Neural cell (in vitro differentiated cells): ENCODE results near the gene CITED2. TPM values are rescaled to one million over a fixed set of nuclear protein-coding genes. Genes with fewer than 3 reads are reported as not detected.

Source experiments
- H2AFZ ChIP-seq: fragments of 200-600, 300-800 bp; sonication (generic), shearing (Covaris generic); 2 replicates; pipeline ENCODE4 v1.6.0; 2014; ENCODE audit warnings: low read depth, mild to moderate bottlenecking, antibody characterized with exemption, low read length, moderate library complexity
- H3F3A ChIP-seq: fragments of 200-600 bp; shearing (Covaris generic); 2 replicates; pipeline ENCODE4 v1.6.1; 2016; ENCODE audit warnings: mild to moderate bottlenecking, moderate library complexity, mixed read lengths, antibody characterized with exemption, low read length; ENCODE audit not compliant: insufficient read depth, poor library complexity, severe bottlenecking
- H3K27ac ChIP-seq: fragments of 200-600, 300-800 bp; sonication (generic), shearing (Covaris generic); 2 replicates; pipeline ENCODE4 v1.5.1; 2014; ENCODE audit warnings: mild to moderate bottlenecking, low read length, moderate library complexity
- H3K27me3 ChIP-seq: fragments of 300-800, 200-600 bp; sonication (generic), shearing (Covaris generic); 2 replicates; pipeline ENCODE4 v1.6.0; 2014; ENCODE audit warnings: mild to moderate bottlenecking, low read depth, low read length, moderate library complexity; ENCODE audit not compliant: insufficient read depth
- H3K36me3 ChIP-seq: fragments of 300-800, 200-600 bp; sonication (generic), shearing (Covaris generic); 2 replicates; pipeline ENCODE4 v1.5.1; 2014; ENCODE audit warnings: mild to moderate bottlenecking, antibody characterized with exemption, low read length, moderate library complexity; ENCODE audit not compliant: insufficient read depth
- H3K4me2 ChIP-seq: fragments of 300-800, 200-600 bp; sonication (generic), shearing (Covaris generic); 2 replicates; pipeline ENCODE4 v1.6.0; 2014; ENCODE audit warnings: mild to moderate bottlenecking, low read length
- H3K4me3 ChIP-seq: fragments of 300-800, 200-600 bp; sonication (generic), shearing (Covaris generic); 2 replicates; pipeline ENCODE4 v1.5.1; 2014; ENCODE audit warnings: mild to moderate bottlenecking, low read length, moderate library complexity
- H3K79me2 ChIP-seq: fragments of 200-600 bp; shearing (Covaris generic); replicated peaks from 2 replicates; pipeline ENCODE4 v1.6.0; 2014; ENCODE audit warnings: mild to moderate bottlenecking, low read length, moderate library complexity; ENCODE audit not compliant: insufficient read depth
- H3K9ac ChIP-seq: fragments of 300-800, 200-600 bp; sonication (generic), shearing (Covaris generic); 2 replicates; pipeline ENCODE4 v1.6.1; 2016; ENCODE audit warnings: mild to moderate bottlenecking, low read length, mixed read lengths
- H3K9me2 ChIP-seq: fragments of 200-600 bp; shearing (Covaris generic); 2 replicates; pipeline ENCODE4 v1.6.1; 2016; ENCODE audit warnings: mild to moderate bottlenecking, low read length, mixed read lengths; ENCODE audit not compliant: insufficient read depth
- H3K9me3 ChIP-seq: fragments of 200-600, 300-800 bp; sonication (generic), shearing (Covaris generic); 2 replicates; pipeline ENCODE4 v1.6.1; 2016; ENCODE audit warnings: mild to moderate bottlenecking, mixed run types, low read length, moderate library complexity, mixed read lengths
- H4K20me1 ChIP-seq: fragments of 200-600 bp; shearing (Covaris generic); 2 replicates; pipeline ENCODE4 v1.6.1; 2016; ENCODE audit warnings: mild to moderate bottlenecking, mixed run types; ENCODE audit not compliant: insufficient read depth
- EP300 ChIP-seq: fragments of 450-650 bp; conservative IDR thresholded peaks from 2 replicates; pipeline ENCODE4 v1.6.1; 2014; ENCODE audit warnings: antibody characterized with exemption, mild to moderate bottlenecking, moderate library complexity; ENCODE audit not compliant: poor library complexity, severe bottlenecking
- EZH2 ChIP-seq: fragments of 200-600, 300-800 bp; shearing (Covaris generic), sonication (generic); IDR thresholded peaks from 2 replicates; pipeline ENCODE4 v1.6.1; 2014; ENCODE audit warnings: antibody characterized with exemption, low read length, borderline replicate concordance, mild to moderate bottlenecking; ENCODE audit not compliant: insufficient read depth, poor library complexity, severe bottlenecking
- MXI1 ChIP-seq: fragments of 450-650 bp; conservative IDR thresholded peaks from 2 replicates; pipeline ENCODE4 v1.6.1; 2014; ENCODE audit warnings: antibody characterized with exemption, mild to moderate bottlenecking; ENCODE audit not compliant: poor library complexity, severe bottlenecking
- POLR2AphosphoS5 ChIP-seq: IDR thresholded peaks from 2 replicates; pipeline ENCODE4 v1.6.1; 2012
- RAD21 ChIP-seq: fragments of 450-650 bp; conservative IDR thresholded peaks from 2 replicates; pipeline ENCODE4 v1.6.1; 2014; ENCODE audit warnings: antibody characterized with exemption, mild to moderate bottlenecking, moderate library complexity
- SMC3 ChIP-seq: fragments of 450-650 bp; conservative IDR thresholded peaks from 2 replicates; pipeline ENCODE4 v1.6.1; 2014; ENCODE audit warnings: antibody characterized with exemption, mild to moderate bottlenecking, moderate library complexity; ENCODE audit not compliant: poor library complexity
- TAF1 ChIP-seq: IDR thresholded peaks from 2 replicates; pipeline ENCODE4 v1.6.1; 2012; ENCODE audit warnings: low read depth
- polyA plus RNA-seq: library from polyadenylated mRNA; depleted of rRNA; stranded (reverse); fragments of >200 nt; gene quantifications from 2 replicates; pipeline ENCODE4 v1.2.3, GENCODE V29; 2014
- TF ChIP-seq, protein P1 (sequence below): IDR thresholded peaks from 2 replicates; pipeline ENCODE4 v1.6.1; 2012; ENCODE audit warnings: borderline replicate concordance
- TF ChIP-seq, protein P2 (sequence below): fragments of 450-650 bp; IDR thresholded peaks from 2 replicates; pipeline ENCODE4 v1.5.1; 2014; ENCODE audit warnings: antibody characterized with exemption, mild to moderate bottlenecking, moderate library complexity; ENCODE audit not compliant: poor library complexity, severe bottlenecking

Gene CITED2
- polyA plus RNA-seq, 1 donor from 2014 or later: 38.1 TPM

DNA sequence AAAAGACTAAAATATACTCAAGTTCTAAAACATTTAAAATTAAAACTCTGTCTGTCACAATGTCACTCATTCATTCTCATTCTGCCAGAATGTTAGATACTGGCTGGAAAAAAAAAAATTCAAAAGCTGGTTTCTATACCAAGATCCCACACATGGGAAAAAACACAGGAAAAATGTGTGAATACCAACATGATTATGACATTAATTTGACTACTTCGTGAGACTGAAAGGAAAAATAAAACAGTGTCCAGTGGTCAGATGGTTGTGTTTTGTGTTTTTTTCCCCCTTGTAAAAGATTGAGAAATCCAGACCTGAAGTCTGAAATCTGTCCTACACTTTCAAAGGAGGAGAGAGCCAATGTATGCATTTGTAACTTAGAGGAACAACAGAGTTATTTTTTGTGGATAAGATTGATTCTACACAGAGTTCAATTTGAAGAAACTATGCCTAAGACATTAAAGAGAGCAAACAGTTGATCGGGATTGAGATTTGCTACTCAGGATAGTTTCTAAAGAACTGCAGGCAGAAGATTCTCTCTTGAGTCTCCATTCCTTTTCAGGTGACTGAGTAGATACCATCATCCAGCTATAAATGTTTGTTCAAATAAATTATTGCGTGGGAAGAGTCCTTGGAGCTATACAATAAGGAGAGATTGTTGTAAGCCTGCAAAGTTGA lies 43.5 kb downstream of the CITED2 start:
- H3K4me3 ChIP-seq: no peak overlapping the region
- H3K9me3 ChIP-seq: no peaks in the 10 kb centered on the region
- H3K27me3 ChIP-seq: no peaks in the 10 kb centered on the region
- TF ChIP-seq RAD21: no peak
- H3K9me2 ChIP-seq: no peaks in the 10 kb centered on the region
- no peaks in the 10 kb centered on the region for H3K79me2 ChIP-seq
- H3K27ac ChIP-seq: no peak overlapping the region
- H3K9ac ChIP-seq: no peak overlapping the region
- no peak overlapping the region for H2AFZ ChIP-seq
- no peaks in the 10 kb centered on the region for H4K20me1 ChIP-seq
- H3K36me3 ChIP-seq: no peaks in the 10 kb centered on the region
- no peak overlapping the region for H3K4me2 ChIP-seq
- H3F3A ChIP-seq: no peaks in the 10 kb centered on the region

DNA sequence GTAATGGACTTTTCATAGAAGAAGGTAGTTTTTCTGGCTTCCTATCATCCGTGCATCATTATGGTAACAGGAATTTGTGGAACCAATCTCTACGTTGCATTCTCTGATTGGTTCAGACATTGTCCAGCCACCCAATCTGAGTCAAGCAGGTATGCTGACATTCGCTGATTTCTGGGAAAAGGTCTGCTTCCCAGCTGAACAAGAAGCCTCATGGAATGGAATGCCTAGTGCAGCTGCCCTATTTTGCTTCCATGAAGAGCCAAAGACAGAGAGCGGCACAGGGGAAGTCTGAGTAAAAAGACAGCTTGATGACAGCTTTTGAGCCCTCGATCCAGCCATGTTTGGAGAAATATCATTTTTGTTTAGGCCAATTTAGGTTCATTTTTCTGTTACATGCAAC lies 44.1 kb downstream of the CITED2 start:
- Histone ChIP-seq H3K27ac (no peak overlapping the region), H3K27me3 (no peaks in the 10 kb centered on the region), H3F3A (no peaks in the 10 kb centered on the region), H3K9me3 (no peaks in the 10 kb centered on the region), H3K4me3 (no peak overlapping the region), H2AFZ (no peak overlapping the region), H3K4me2 (no peak overlapping the region), H4K20me1 (no peaks in the 10 kb centered on the region), H3K9ac (no peak overlapping the region), H3K9me2 (no peaks in the 10 kb centered on the region), H3K79me2 (no peaks in the 10 kb centered on the region), H3K36me3 (no peaks in the 10 kb centered on the region)
- no peak for TF ChIP-seq MXI1
- TF ChIP-seq, protein P1, sequence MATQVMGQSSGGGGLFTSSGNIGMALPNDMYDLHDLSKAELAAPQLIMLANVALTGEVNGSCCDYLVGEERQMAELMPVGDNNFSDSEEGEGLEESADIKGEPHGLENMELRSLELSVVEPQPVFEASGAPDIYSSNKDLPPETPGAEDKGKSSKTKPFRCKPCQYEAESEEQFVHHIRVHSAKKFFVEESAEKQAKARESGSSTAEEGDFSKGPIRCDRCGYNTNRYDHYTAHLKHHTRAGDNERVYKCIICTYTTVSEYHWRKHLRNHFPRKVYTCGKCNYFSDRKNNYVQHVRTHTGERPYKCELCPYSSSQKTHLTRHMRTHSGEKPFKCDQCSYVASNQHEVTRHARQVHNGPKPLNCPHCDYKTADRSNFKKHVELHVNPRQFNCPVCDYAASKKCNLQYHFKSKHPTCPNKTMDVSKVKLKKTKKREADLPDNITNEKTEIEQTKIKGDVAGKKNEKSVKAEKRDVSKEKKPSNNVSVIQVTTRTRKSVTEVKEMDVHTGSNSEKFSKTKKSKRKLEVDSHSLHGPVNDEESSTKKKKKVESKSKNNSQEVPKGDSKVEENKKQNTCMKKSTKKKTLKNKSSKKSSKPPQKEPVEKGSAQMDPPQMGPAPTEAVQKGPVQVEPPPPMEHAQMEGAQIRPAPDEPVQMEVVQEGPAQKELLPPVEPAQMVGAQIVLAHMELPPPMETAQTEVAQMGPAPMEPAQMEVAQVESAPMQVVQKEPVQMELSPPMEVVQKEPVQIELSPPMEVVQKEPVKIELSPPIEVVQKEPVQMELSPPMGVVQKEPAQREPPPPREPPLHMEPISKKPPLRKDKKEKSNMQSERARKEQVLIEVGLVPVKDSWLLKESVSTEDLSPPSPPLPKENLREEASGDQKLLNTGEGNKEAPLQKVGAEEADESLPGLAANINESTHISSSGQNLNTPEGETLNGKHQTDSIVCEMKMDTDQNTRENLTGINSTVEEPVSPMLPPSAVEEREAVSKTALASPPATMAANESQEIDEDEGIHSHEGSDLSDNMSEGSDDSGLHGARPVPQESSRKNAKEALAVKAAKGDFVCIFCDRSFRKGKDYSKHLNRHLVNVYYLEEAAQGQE: no peak
- TF ChIP-seq TAF1: no peak
- TF ChIP-seq RAD21: no peak
- TF ChIP-seq, protein P2, sequence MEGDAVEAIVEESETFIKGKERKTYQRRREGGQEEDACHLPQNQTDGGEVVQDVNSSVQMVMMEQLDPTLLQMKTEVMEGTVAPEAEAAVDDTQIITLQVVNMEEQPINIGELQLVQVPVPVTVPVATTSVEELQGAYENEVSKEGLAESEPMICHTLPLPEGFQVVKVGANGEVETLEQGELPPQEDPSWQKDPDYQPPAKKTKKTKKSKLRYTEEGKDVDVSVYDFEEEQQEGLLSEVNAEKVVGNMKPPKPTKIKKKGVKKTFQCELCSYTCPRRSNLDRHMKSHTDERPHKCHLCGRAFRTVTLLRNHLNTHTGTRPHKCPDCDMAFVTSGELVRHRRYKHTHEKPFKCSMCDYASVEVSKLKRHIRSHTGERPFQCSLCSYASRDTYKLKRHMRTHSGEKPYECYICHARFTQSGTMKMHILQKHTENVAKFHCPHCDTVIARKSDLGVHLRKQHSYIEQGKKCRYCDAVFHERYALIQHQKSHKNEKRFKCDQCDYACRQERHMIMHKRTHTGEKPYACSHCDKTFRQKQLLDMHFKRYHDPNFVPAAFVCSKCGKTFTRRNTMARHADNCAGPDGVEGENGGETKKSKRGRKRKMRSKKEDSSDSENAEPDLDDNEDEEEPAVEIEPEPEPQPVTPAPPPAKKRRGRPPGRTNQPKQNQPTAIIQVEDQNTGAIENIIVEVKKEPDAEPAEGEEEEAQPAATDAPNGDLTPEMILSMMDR: no peak
- no peak for TF ChIP-seq EZH2
- TF ChIP-seq SMC3: no peak
- TF ChIP-seq EP300: no peak
- TF ChIP-seq POLR2AphosphoS5: no peak
